ENCODE results near the gene TMC6.
A peak's percentile ranks its signal among the peaks of the same experiment; 100 is the strongest.
"Not testable (repeated sequence)": the region's sequence is repeated elsewhere in the genome, so short reads cannot be mapped to it uniquely, and the experiment has no call there.

The TMC6 gene

GRCh38 chr17:78154903-78155811, 26.6 kb upstream of the TMC6 start:
- no peak for DNase-seq

- no peak for DNase-seq
Observed at GRCh38 chr17:78151514-78152008, 23.0 kb upstream of the TMC6 start.

- no peak for DNase-seq
Observed at GRCh38 chr17:78148286-78149016, 19.9 kb upstream of the TMC6 start.

GRCh38 chr17:78147315-78147998, 18.9 kb upstream of the TMC6 start:
- DNase-seq: peak in 2 of 6 experiments; percentile 12 to 41

- no peak for DNase-seq
Observed at GRCh38 chr17:78146881-78147280, 18.3 kb upstream of the TMC6 start.

GRCh38 chr17:78146471-78146869, 17.9 kb upstream of the TMC6 start:
- no peak for DNase-seq

- DNase-seq: no peak
Observed at GRCh38 chr17:78144736-78145641, 16.4 kb upstream of the TMC6 start.

- DNase-seq: peak in 1 of 6 experiments; percentile 27
Observed at GRCh38 chr17:78144147-78144719, 15.7 kb upstream of the TMC6 start.

GRCh38 chr17:78143214-78144146, 14.9 kb upstream of the TMC6 start:
- no peak for DNase-seq

- DNase-seq: no peak
Observed at GRCh38 chr17:78142119-78142861, 13.7 kb upstream of the TMC6 start.

GRCh38 chr17:78141437-78142118, 13.0 kb upstream of the TMC6 start:
- DNase-seq: no peak

GRCh38 chr17:78140169-78141051, 11.9 kb upstream of the TMC6 start:
- DNase-seq: peak; percentile 89 to 97 (median 96)

GRCh38 chr17:78139861-78140168, 11.3 kb upstream of the TMC6 start:
- DNase-seq: not testable (repeated sequence)

- no peak for DNase-seq
Observed at GRCh38 chr17:78138204-78139060, 9.9 kb upstream of the TMC6 start.

- DNase-seq: peak in 5 of 6 experiments; percentile 34 to 65 (median 55)
Observed at GRCh38 chr17:78137392-78138203, 9.0 kb upstream of the TMC6 start.

- no peak for DNase-seq
Observed at GRCh38 chr17:78135858-78136500, 7.4 kb upstream of the TMC6 start.

Data from stimulated activated naive CD4-positive, alpha-beta T cell (primary cell).